ENCODE results near the gene IHH.

Gene IHH

GRCh38 chr2:219087848-219088247 is 27.1 kb upstream of the IHH start:
- no peaks in the 10 kb centered on the region for H3K9me3 ChIP-seq
- no peak for TF ChIP-seq CTCF (IDR thresholded peaks at IDR 0.05)
- no peaks in the 10 kb centered on the region for H3K27me3 ChIP-seq
- H3K36me3 ChIP-seq = no peaks in the 10 kb centered on the region
- H3K27ac ChIP-seq = no peak overlapping the region
- H3K4me1 ChIP-seq (ENCODE audit: control insufficient read depth in 1 of 2, insufficient read depth in 1 of 2, low read depth in 1 of 2, low read length in 1 of 2) = peaks cover 44% of the 10 kb centered on the region in 2 experiments
- H3K4me3 ChIP-seq (ENCODE audit: low read depth in 1 of 2, low read length in 1 of 2) = no peak overlapping the region

- Histone ChIP-seq H3K27me3 (no peaks in the 10 kb centered on the region), H3K9me3 (no peaks in the 10 kb centered on the region), H3K4me1 (ENCODE audit: control insufficient read depth in 1 of 2, insufficient read depth in 1 of 2, low read depth in 1 of 2, low read length in 1 of 2) (peaks cover 49% of the 10 kb centered on the region in 2 experiments), H3K36me3 (no peaks in the 10 kb centered on the region), H3K4me3 (ENCODE audit: low read depth in 1 of 2, low read length in 1 of 2) (no peak overlapping the region), H3K27ac (no peak overlapping the region)
- TF ChIP-seq CTCF (IDR thresholded peaks at IDR 0.05) = no peak
Measured at GRCh38 chr2:219087361-219087760, 26.6 kb upstream of the IHH start.

- Histone ChIP-seq H3K4me3 (ENCODE audit: low read depth in 1 of 2, low read length in 1 of 2) (no peak overlapping the region), H3K27me3 (no peaks in the 10 kb centered on the region), H3K9me3 (no peaks in the 10 kb centered on the region), H3K4me1 (ENCODE audit: control insufficient read depth in 1 of 2, insufficient read depth in 1 of 2, low read depth in 1 of 2, low read length in 1 of 2) (peaks cover 60 to 61% of the 10 kb centered on the region in 2 experiments), H3K36me3 (no peaks in the 10 kb centered on the region), H3K27ac (peak overlapping the region; percentile 72)
- TF ChIP-seq CTCF (IDR thresholded peaks at IDR 0.05) = no peak
Measured at GRCh38 chr2:219086196-219086595, 25.5 kb upstream of the IHH start.

GRCh38 chr2:219084791-219085190 is 24.1 kb upstream of the IHH start:
- Histone ChIP-seq H3K36me3 (no peaks in the 10 kb centered on the region), H3K27ac (peak overlapping the region; percentile 72), H3K4me3 (ENCODE audit: low read depth in 1 of 2, low read length in 1 of 2) (no peak overlapping the region), H3K9me3 (no peaks in the 10 kb centered on the region), H3K27me3 (no peaks in the 10 kb centered on the region), H3K4me1 (ENCODE audit: control insufficient read depth in 1 of 2, insufficient read depth in 1 of 2, low read depth in 1 of 2, low read length in 1 of 2) (peaks cover 63 to 66% of the 10 kb centered on the region in 2 experiments)
- TF ChIP-seq CTCF (IDR thresholded peaks at IDR 0.05) = no peak

- peak overlapping the region; percentile 63 for H3K27ac ChIP-seq
- H3K36me3 ChIP-seq = no peaks in the 10 kb centered on the region
- H3K27me3 ChIP-seq = no peaks in the 10 kb centered on the region
- no peak for TF ChIP-seq CTCF (IDR thresholded peaks at IDR 0.05)
- no peak overlapping the region for H3K4me3 ChIP-seq (ENCODE audit: low read depth in 1 of 2, low read length in 1 of 2)
- H3K9me3 ChIP-seq = no peaks in the 10 kb centered on the region
- H3K4me1 ChIP-seq (ENCODE audit: control insufficient read depth in 1 of 2, insufficient read depth in 1 of 2, low read depth in 1 of 2, low read length in 1 of 2) = peaks cover 64 to 71% of the 10 kb centered on the region in 2 experiments
Measured at GRCh38 chr2:219082332-219082958, 21.7 kb upstream of the IHH start.

Data from neutrophil (primary cell).